LNCaP clone FGC (cell line): ENCODE results near the gene ITPR1.

Experiments
- DNase-seq: peaks from one replicate; pipeline ENCODE4 v3.0.0-alpha.2; 2011; ENCODE audit warnings: low read depth
- H3K4me3 ChIP-seq: 2 replicates; pipeline ENCODE4 v1.5.1; 2011; ENCODE audit warnings: mild to moderate bottlenecking, low read depth, low read length, control low read depth
- TF ChIP-seq, protein P1 (sequence below): IDR thresholded peaks from 2 replicates; pipeline ENCODE4 v1.5.1; 2012; ENCODE audit warnings: mild to moderate bottlenecking; ENCODE audit not compliant: control insufficient read depth, insufficient read depth; ENCODE audit errors: extremely low read depth

Gene ITPR1

GRCh38 chr3:4818986-4819693 lies 326.0 kb downstream of the ITPR1 start:
- no peak overlapping the region for H3K4me3 ChIP-seq
- no peak for DNase-seq
- TF ChIP-seq, protein P1, sequence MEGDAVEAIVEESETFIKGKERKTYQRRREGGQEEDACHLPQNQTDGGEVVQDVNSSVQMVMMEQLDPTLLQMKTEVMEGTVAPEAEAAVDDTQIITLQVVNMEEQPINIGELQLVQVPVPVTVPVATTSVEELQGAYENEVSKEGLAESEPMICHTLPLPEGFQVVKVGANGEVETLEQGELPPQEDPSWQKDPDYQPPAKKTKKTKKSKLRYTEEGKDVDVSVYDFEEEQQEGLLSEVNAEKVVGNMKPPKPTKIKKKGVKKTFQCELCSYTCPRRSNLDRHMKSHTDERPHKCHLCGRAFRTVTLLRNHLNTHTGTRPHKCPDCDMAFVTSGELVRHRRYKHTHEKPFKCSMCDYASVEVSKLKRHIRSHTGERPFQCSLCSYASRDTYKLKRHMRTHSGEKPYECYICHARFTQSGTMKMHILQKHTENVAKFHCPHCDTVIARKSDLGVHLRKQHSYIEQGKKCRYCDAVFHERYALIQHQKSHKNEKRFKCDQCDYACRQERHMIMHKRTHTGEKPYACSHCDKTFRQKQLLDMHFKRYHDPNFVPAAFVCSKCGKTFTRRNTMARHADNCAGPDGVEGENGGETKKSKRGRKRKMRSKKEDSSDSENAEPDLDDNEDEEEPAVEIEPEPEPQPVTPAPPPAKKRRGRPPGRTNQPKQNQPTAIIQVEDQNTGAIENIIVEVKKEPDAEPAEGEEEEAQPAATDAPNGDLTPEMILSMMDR = no peak

DNA sequence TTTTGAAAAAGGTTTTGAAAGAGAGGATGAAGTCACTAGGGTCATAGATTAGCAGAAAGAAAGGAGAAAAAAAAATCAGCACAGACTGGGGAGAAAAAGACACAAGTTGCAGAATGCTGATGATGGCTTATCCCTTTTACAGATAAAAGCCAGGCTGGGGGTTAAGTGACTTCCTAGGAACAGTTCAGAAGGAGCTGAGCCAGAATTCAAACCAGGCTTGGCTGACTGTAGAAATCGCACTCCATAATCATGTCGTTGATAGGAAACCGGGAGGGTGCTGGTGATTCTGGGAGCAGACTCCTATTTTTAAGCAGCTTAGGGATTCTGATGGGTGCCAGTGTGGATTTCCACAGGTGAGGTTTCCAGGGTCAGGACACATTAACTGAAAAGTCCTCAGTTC lies 326.6 kb downstream of the ITPR1 start:
- H3K4me3 ChIP-seq = no peak overlapping the region
- DNase-seq = no peak
- TF ChIP-seq, protein P1 = no peak

DNA sequence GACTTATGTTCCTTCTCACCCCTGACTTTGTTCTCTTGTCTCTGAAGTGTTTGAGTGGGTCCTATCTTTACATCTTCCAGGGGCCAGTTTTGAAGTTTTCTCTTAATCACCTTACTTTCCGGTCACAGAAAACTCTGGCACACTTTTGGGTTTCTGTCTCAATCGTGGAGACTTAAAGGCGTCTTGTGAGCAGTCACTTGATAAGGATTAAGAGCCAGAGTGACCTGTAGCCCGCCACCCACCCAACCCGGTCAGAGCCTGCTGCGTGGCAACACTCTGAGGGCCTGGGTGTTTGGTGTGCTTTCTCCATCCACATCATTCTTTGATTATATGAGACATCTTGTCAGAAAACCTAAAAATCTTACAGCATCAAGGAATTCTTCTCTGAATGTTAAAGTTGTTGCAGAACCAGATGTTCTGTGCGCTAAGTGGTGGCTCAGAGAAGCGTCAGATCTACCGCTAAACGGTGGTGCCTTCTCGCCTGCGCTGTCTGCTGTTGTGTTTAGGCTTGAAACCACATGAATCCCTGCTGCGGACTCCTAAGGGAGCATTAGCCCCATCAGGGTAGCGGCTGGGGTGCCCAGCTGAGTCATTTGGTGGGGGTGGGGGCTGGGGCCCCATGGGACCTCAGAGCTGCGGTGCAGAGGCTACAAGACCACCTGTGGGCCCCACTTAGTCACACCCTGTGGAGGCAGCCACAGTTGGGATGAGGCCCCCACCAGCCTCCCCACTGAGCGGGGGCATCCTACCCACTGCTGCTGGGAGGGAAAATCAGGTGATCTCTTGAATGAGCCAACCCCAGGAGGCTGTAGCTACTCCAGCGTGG lies 327.4 kb downstream of the ITPR1 start:
- TF ChIP-seq, protein P1 = no peak
- H3K4me3 ChIP-seq = no peak overlapping the region
- no peak for DNase-seq

DNA sequence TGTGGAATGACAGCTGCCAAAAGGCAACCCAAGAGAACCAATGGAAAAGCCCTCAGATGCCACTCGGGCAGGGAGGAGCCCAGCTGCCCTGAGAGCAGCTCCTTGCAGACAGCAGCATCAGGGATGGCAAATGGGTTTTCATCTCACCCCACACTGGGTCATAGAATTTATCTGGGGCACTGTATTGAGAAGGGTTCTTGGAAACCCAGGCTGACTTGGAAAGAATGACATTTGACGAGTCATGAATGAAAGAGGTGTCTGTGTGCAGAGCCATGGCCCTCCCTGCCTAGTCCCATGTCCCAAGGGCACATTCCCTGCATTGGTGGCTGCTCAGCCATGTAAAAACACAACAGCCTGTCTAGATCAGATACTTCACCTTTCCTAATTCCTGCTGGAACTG lies 328.2 kb downstream of the ITPR1 start:
- TF ChIP-seq, protein P1 = no peak
- H3K4me3 ChIP-seq = no peak overlapping the region
- no peak for DNase-seq

DNA sequence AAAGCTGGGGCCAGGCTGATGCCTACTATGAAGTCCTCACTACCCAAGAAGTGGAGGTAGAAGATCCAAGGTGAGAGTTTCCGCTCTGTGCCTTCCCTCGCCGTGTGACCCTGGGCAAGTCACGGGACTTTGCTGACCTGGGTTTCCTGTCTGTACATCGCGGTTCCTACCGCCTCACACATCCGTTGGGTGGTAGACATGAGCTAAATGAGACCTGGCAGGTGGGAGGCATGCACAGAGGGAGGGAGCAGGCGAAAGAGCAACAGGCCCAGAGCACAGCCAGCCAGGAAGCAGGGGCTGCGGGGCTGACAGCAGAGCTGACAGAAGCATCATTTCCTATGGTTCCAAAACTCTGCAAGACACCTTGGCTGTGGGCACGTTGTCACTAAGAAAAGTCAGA lies 328.8 kb downstream of the ITPR1 start:
- TF ChIP-seq, protein P1 = no peak
- no peak for DNase-seq
- no peak overlapping the region for H3K4me3 ChIP-seq

- no peak overlapping the region for H3K4me3 ChIP-seq
- no peak for DNase-seq
- TF ChIP-seq, protein P1 = no peak
Measured at GRCh38 chr3:4822568-4822967, 329.4 kb downstream of the ITPR1 start.
